Measurements from ENCODE around the gene SNX2. TPM values are rescaled to one million over a fixed set of nuclear protein-coding genes. Genes with fewer than 3 reads are reported as not detected.
A peak's percentile ranks its signal among the peaks of the same experiment; 100 is the strongest.
"Not testable (repeated sequence)": the region's sequence is repeated elsewhere in the genome, so short reads cannot be mapped to it uniquely, and the experiment has no call there.

Gene SNX2
- total RNA-seq, 1 donor, result 124 TPM

DNA sequence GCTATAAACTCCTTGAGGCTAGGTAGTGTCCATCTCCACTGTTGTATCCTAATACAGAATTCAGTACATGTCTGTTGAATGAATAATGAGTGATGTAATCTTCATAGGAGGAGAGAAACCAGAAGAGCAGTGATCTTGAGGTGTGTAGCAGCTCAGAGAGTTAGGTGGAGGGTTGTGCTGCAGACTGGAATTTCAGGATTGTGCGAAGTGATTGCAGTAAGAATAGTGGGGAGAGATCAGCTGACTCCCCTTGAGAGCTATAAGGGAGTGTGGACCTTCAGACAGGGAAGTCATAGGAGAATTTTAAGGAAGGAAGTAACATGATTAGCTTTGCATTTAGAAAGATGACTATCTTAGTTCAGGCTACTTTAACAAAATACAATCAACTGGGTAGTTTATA is 74.9 kb downstream of the SNX2 start:
- H3K9me3 ChIP-seq (ENCODE audit: low read depth, low read length), result no peaks in the 10 kb centered on the region
- DNase-seq (ENCODE audit: insufficient read length, low spot score, missing footprints), result peak; percentile 51
- no peaks in the 10 kb centered on the region for H3K27me3 ChIP-seq (ENCODE audit: insufficient read depth, low read length)
- no peak overlapping the region for H3K27ac ChIP-seq (ENCODE audit: low read depth, low read length)
- H3K4me1 ChIP-seq (ENCODE audit: insufficient read depth, low read length), result peaks cover 16% of the 10 kb centered on the region
- H4K20me1 ChIP-seq (ENCODE audit: insufficient read depth, low read length), result peaks cover 5% of the 10 kb centered on the region
- no peak overlapping the region for H3K4me3 ChIP-seq (ENCODE audit: insufficient read depth, low read length)
- peaks cover 50% of the 10 kb centered on the region for H3K79me2 ChIP-seq (ENCODE audit: insufficient read depth, low read length)
- TF ChIP-seq, protein P1, sequence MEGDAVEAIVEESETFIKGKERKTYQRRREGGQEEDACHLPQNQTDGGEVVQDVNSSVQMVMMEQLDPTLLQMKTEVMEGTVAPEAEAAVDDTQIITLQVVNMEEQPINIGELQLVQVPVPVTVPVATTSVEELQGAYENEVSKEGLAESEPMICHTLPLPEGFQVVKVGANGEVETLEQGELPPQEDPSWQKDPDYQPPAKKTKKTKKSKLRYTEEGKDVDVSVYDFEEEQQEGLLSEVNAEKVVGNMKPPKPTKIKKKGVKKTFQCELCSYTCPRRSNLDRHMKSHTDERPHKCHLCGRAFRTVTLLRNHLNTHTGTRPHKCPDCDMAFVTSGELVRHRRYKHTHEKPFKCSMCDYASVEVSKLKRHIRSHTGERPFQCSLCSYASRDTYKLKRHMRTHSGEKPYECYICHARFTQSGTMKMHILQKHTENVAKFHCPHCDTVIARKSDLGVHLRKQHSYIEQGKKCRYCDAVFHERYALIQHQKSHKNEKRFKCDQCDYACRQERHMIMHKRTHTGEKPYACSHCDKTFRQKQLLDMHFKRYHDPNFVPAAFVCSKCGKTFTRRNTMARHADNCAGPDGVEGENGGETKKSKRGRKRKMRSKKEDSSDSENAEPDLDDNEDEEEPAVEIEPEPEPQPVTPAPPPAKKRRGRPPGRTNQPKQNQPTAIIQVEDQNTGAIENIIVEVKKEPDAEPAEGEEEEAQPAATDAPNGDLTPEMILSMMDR (IDR thresholded peaks at IDR 0.05; ENCODE audit: extremely low read depth, low read depth, low read length), result no peak
- H3K36me3 ChIP-seq (ENCODE audit: insufficient read depth, low read length), result no peaks in the 10 kb centered on the region
- no peak overlapping the region for H2AFZ ChIP-seq (ENCODE audit: low read length)
- H3K4me2 ChIP-seq (ENCODE audit: insufficient read depth, low read length), result no peak overlapping the region

DNA sequence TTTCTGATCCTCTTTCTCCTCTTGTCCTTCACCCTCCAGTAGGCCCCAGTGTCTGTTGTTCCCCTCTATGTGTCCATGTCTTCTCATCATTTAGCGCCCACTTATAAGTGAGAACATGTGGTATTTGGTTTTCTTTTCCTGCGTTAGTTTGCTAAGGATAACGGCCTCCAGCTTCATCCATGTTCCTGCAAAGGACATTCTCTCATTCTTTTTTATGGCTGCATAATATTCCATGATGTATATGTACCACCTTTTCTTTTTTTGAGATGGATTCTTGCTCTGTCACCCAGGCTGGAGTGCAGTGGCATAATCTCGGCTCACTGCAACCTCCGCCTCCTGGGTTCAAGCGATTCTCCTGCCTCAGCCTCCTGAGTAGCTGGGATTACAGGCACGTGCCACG is 82.7 kb downstream of the SNX2 start:
- peaks cover 16% of the 10 kb centered on the region for H4K20me1 ChIP-seq (ENCODE audit: insufficient read depth, low read length)
- H3K4me1 ChIP-seq (ENCODE audit: insufficient read depth, low read length); H2AFZ ChIP-seq (ENCODE audit: low read length); H3K27ac ChIP-seq (ENCODE audit: low read depth, low read length); H3K4me3 ChIP-seq (ENCODE audit: insufficient read depth, low read length); H3K36me3 ChIP-seq (ENCODE audit: insufficient read depth, low read length); H3K27me3 ChIP-seq (ENCODE audit: insufficient read depth, low read length); DNase-seq (ENCODE audit: insufficient read length, low spot score, missing footprints); H3K4me2 ChIP-seq (ENCODE audit: insufficient read depth, low read length); H3K9me3 ChIP-seq (ENCODE audit: low read depth, low read length): not testable (repeated sequence)
- H3K79me2 ChIP-seq (ENCODE audit: insufficient read depth, low read length), result peaks cover 43% of the 10 kb centered on the region

DNA sequence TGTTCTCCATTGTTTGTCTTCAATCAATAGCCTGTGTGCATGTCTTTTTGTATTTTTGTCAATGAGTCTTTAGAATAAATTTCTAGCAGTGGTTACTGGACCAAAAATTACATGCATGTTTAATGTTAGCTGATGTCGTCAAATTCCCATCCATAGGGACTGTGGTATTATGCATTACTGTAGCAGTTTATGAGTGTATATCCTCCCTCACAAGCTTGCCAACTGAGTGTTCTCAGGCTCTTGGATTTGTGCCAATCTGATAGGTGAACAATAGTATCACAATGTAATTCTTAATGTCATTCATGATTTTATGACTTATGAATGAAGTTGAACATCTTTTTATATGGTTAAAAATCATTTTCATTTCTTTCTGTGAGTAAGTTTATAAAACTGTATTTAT is 83.6 kb downstream of the SNX2 start:
- H3K4me3 ChIP-seq (ENCODE audit: insufficient read depth, low read length), result no peak overlapping the region
- no peaks in the 10 kb centered on the region for H3K9me3 ChIP-seq (ENCODE audit: low read depth, low read length)
- TF ChIP-seq, protein P1 (IDR thresholded peaks at IDR 0.05; ENCODE audit: extremely low read depth, low read depth, low read length), result no peak
- no peak overlapping the region for H3K27ac ChIP-seq (ENCODE audit: low read depth, low read length)
- H2AFZ ChIP-seq (ENCODE audit: low read length), result no peak overlapping the region
- DNase-seq (ENCODE audit: insufficient read length, low spot score, missing footprints), result no peak
- H4K20me1 ChIP-seq (ENCODE audit: insufficient read depth, low read length), result peaks cover 16% of the 10 kb centered on the region
- peaks cover 5% of the 10 kb centered on the region for H3K36me3 ChIP-seq (ENCODE audit: insufficient read depth, low read length)
- H3K79me2 ChIP-seq (ENCODE audit: insufficient read depth, low read length), result peaks cover 40% of the 10 kb centered on the region
- no peak overlapping the region for H3K4me2 ChIP-seq (ENCODE audit: insufficient read depth, low read length)
- no peaks in the 10 kb centered on the region for H3K4me1 ChIP-seq (ENCODE audit: insufficient read depth, low read length)
- no peaks in the 10 kb centered on the region for H3K27me3 ChIP-seq (ENCODE audit: insufficient read depth, low read length)

DNA sequence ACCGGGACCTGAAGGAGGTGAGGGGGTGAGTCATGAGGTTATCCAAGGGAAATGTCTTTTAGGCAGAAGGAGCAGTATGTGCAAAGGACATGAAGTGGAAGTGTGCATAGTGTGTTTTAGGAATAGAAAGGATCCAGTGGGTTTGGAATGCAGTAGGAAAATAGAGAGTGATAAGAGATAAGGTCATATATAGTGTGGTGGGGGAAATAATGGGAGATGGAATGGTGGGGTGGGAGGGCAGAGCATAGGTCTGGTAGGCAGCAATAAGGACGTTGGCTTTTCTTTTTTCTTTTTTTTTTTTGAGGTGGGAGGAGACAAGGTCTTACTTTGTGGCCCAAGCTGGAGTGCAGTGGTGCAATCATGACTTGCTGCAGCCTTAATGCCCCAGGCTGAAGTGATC is 88.4 kb downstream of the SNX2 start:
- no peak for DNase-seq (ENCODE audit: insufficient read length, low spot score, missing footprints)
- Histone ChIP-seq H3K36me3 (ENCODE audit: insufficient read depth, low read length) (no peaks in the 10 kb centered on the region), H2AFZ (ENCODE audit: low read length) (no peak overlapping the region), H3K79me2 (ENCODE audit: insufficient read depth, low read length) (peaks cover 36% of the 10 kb centered on the region), H3K27me3 (ENCODE audit: insufficient read depth, low read length) (no peaks in the 10 kb centered on the region), H3K4me1 (ENCODE audit: insufficient read depth, low read length) (no peaks in the 10 kb centered on the region), H3K4me3 (ENCODE audit: insufficient read depth, low read length) (no peak overlapping the region), H3K27ac (ENCODE audit: low read depth, low read length) (no peak overlapping the region), H4K20me1 (ENCODE audit: insufficient read depth, low read length) (peaks cover 16% of the 10 kb centered on the region), H3K9me3 (ENCODE audit: low read depth, low read length) (no peaks in the 10 kb centered on the region), H3K4me2 (ENCODE audit: insufficient read depth, low read length) (no peak overlapping the region)
- TF ChIP-seq, protein P1 (IDR thresholded peaks at IDR 0.05; ENCODE audit: extremely low read depth, low read depth, low read length), result no peak

Data from osteoblast (primary cell).